SK-N-SH (cell line): Measurements from ENCODE around the gene PBX1. TPM values are rescaled to one million over a fixed set of nuclear protein-coding genes. Genes with fewer than 3 reads are reported as not detected.

Experiments
- CTCF ChIA-PET: fragments of 300-600, 350-600 bp; formaldehyde crosslinking; extraction: SDS; loops from one replicate; lab custom pipeline; 2021; lab: Yijun Ruan, JAX
- POLR2A ChIA-PET: fragments of 350-600 bp; sonication (Branson Sonifier 250); formaldehyde crosslinking; extraction: SDS; loops from one replicate; lab custom pipeline; 2020; ENCODE audit warnings: antibody characterized with exemption, inconsistent platforms; lab: Yijun Ruan, JAX
- DNase-seq: peaks from one replicate; pipeline ENCODE4 v3.0.0; 2012
- H2AFZ ChIP-seq: fragments of 200-600 bp; sonication (generic); 2 replicates; pipeline ENCODE4 v1.8.1; 2016; ENCODE audit warnings: antibody characterized with exemption, mild to moderate bottlenecking, low read depth
- H3F3A ChIP-seq: fragments of 200-600 bp; sonication (generic); replicated peaks from 2 replicates; pipeline ENCODE3; 2016; ENCODE audit warnings: antibody characterized with exemption, mild to moderate bottlenecking; ENCODE audit not compliant: insufficient read depth
- H3K27ac ChIP-seq, 2 experiments: fragments of 200-500 bp in 1 of 2; fragments of 200-600 bp in 1 of 2; sonication (Bioruptor generic) in 1 of 2; sonication (generic), shearing (Covaris generic) in 1 of 2; 2 replicates each; pipeline versions ENCODE4 v1.5.1 to v1.6.1; 2014 to 2016; ENCODE audit warnings: low read depth in 2 of 2, inconsistent platforms in 1 of 2, low read length in 1 of 2, mild to moderate bottlenecking in 1 of 2, mixed read lengths in 1 of 2
- H3K27me3 ChIP-seq: fragments of 200-600 bp; sonication (generic), shearing (Covaris generic); 2 replicates; pipeline ENCODE4 v1.6.1; 2016; ENCODE audit warnings: mixed run types; ENCODE audit not compliant: insufficient read depth
- H3K36me3 ChIP-seq, 2 experiments: fragments of 200-500 bp in 1 of 2; fragments of 200-600 bp in 1 of 2; sonication (Bioruptor generic) in 1 of 2; sonication (generic) in 1 of 2; replicated peaks in 1 of 2; 2 replicates each; pipeline versions ENCODE3 to v1.5.1; 2014 to 2016; ENCODE audit warnings: low read length in 1 of 2, mild to moderate bottlenecking in 1 of 2; ENCODE audit not compliant: insufficient read depth in 2 of 2, control insufficient read depth in 1 of 2
- H3K4me1 ChIP-seq, 2 experiments: fragments of 200-500 bp in 1 of 2; fragments of 200-600 bp in 1 of 2; sonication (Bioruptor generic) in 1 of 2; sonication (generic), shearing (Covaris generic) in 1 of 2; 2 replicates each; pipeline versions ENCODE4 v1.5.1 to v1.6.1; 2014 to 2016; ENCODE audit warnings: low read depth in 1 of 2, low read length in 1 of 2, mixed run types in 1 of 2; ENCODE audit not compliant: insufficient read depth in 2 of 2, control insufficient read depth in 1 of 2
- H3K4me2 ChIP-seq: fragments of 200-600 bp; sonication (generic), shearing (Covaris generic); 2 replicates; pipeline ENCODE4 v1.6.1; 2017; ENCODE audit warnings: mixed run types
- H3K4me3 ChIP-seq, 2 experiments: fragments of 200-500 bp in 1 of 2; fragments of 200-600 bp in 1 of 2; sonication (Bioruptor generic) in 1 of 2; sonication (generic), shearing (Covaris generic) in 1 of 2; 2 replicates each; pipeline versions ENCODE4 v1.5.1 to v1.8.1; 2014 to 2016; ENCODE audit warnings: low read depth in 2 of 2, inconsistent platforms in 1 of 2, low read length in 1 of 2, mild to moderate bottlenecking in 1 of 2, mixed read lengths in 1 of 2, moderate library complexity in 1 of 2
- H3K79me2 ChIP-seq: fragments of 200-600 bp; sonication (generic); 2 replicates; pipeline ENCODE4 v1.8.1; 2017; ENCODE audit warnings: mild to moderate bottlenecking; ENCODE audit not compliant: insufficient read depth
- H3K9ac ChIP-seq: fragments of 200-600 bp; sonication (generic); 2 replicates; pipeline ENCODE4 v1.6.1; 2017; ENCODE audit warnings: mixed run types
- H3K9me2 ChIP-seq: fragments of 200-600 bp; sonication (generic); 2 replicates; pipeline ENCODE4 v1.6.1; 2017; ENCODE audit warnings: mixed run types
- H3K9me3 ChIP-seq: fragments of 200-600 bp; sonication (generic); 2 replicates; pipeline ENCODE4 v1.6.1; 2017; ENCODE audit warnings: mixed run types, mild to moderate bottlenecking, moderate library complexity
- H4K20me1 ChIP-seq: fragments of 200-600 bp; sonication (generic); 2 replicates; pipeline ENCODE4 v1.6.1; 2017; ENCODE audit warnings: mild to moderate bottlenecking, mixed run types; ENCODE audit not compliant: insufficient read depth
- CTCF ChIP-seq: fragments of 200-600 bp; sonication (generic); IDR thresholded peaks from 2 replicates; pipeline ENCODE4 v1.6.1; 2017; ENCODE audit warnings: antibody characterized with exemption, mild to moderate bottlenecking, moderate library complexity
- ELF1 ChIP-seq: IDR thresholded peaks from 2 replicates; pipeline ENCODE4 v1.4.0; 2012
- EZH2phosphoT487 ChIP-seq: fragments of 200-600 bp; sonication (generic); IDR thresholded peaks from 2 replicates; pipeline ENCODE4 v1.6.1; 2017; ENCODE audit warnings: low read depth, mixed run types, mild to moderate bottlenecking, antibody characterized with exemption, moderate library complexity, borderline replicate concordance
- GATA2 ChIP-seq: sonication (generic); formaldehyde crosslinking; IDR thresholded peaks from 2 replicates; pipeline ENCODE4 v1.5.0; 2020; ENCODE audit warnings: mild to moderate bottlenecking, missing genetic modification reagents
- IRF3 ChIP-seq: fragments of 150-350 bp; IDR thresholded peaks from 2 replicates; pipeline ENCODE4 v1.6.1; 2016; ENCODE audit warnings: mild to moderate bottlenecking, low read depth, low read length
- MAX ChIP-seq: IDR thresholded peaks from 2 replicates; pipeline ENCODE4 v1.4.0; 2012; ENCODE audit warnings: low read depth
- MEF2A ChIP-seq: IDR thresholded peaks from 2 replicates; pipeline ENCODE4 v1.4.0; 2012; ENCODE audit warnings: low read depth, borderline replicate concordance
- MXI1 ChIP-seq: IDR thresholded peaks from 2 replicates; pipeline ENCODE4 v1.6.1; 2012; ENCODE audit warnings: mild to moderate bottlenecking, low read depth, low read length, improper control_type of control experiment
- NFIC ChIP-seq: IDR thresholded peaks from 2 replicates; pipeline ENCODE4 v1.4.0; 2012; ENCODE audit warnings: borderline replicate concordance
- RAD21 ChIP-seq: IDR thresholded peaks from 2 replicates; pipeline ENCODE4 v1.6.1; 2012; ENCODE audit warnings: mild to moderate bottlenecking, low read length
- RCOR1 ChIP-seq: fragments of 150-350 bp; IDR thresholded peaks from 2 replicates; pipeline ENCODE4 v1.6.1; 2017; ENCODE audit warnings: antibody characterized with exemption, low read length
- RXRA ChIP-seq: IDR thresholded peaks from 2 replicates; pipeline ENCODE4 v1.4.0; 2012; ENCODE audit warnings: low read depth, mild to moderate bottlenecking, borderline replicate concordance
- SMC3 ChIP-seq: IDR thresholded peaks from 2 replicates; pipeline ENCODE4 v1.6.1; 2012; ENCODE audit warnings: low read depth, low read length, improper control_type of control experiment
- TAF1 ChIP-seq: IDR thresholded peaks from 2 replicates; pipeline ENCODE4 v1.6.1; 2012; ENCODE audit warnings: low read depth, mild to moderate bottlenecking, low read length, moderate library complexity, borderline replicate concordance
- USF1 ChIP-seq: IDR thresholded peaks from 2 replicates; pipeline ENCODE4 v1.4.0; 2012; ENCODE audit warnings: low read depth, borderline replicate concordance
- YY1 ChIP-seq: IDR thresholded peaks from 2 replicates; pipeline ENCODE4 v1.4.0; 2012; ENCODE audit warnings: low read depth, mild to moderate bottlenecking
- WGBS: methylation state at CpG from one replicate; pipeline ENCODE4 v1.1.6; 2017; ENCODE audit warnings: low lambda C conversion rate; 5-methylcytosine and 5-hydroxymethylcytosine counted together
- polyA plus RNA-seq, 3 experiments: library from polyadenylated mRNA; depleted of rRNA; stranded (reverse); fragments of >200 nt; gene quantifications; 2 replicates each; pipeline ENCODE4 v1.2.3, GENCODE V29; 2012

Gene PBX1
- polyA plus RNA-seq, 1 of the 3 experiments (the other 2 are of a cell fraction) = 27.0 TPM

- TF ChIP-seq MXI1 = peak; percentile 22; the same call in 1 of the 2 replicates
- no peak for TF ChIP-seq IRF3
- no peak for TF ChIP-seq YY1
- peak; percentile 74 for TF ChIP-seq TAF1
- TF ChIP-seq GATA2 (CRISPR knock-in tag) = no peak
- no peak for TF ChIP-seq EZH2phosphoT487
- TF ChIP-seq ELF1 = no peak
- TF ChIP-seq MAX = no peak; the same call in 1 of the 2 replicates
- TF ChIP-seq NFIC = no peak
- TF ChIP-seq RXRA = no peak
- no peak for TF ChIP-seq MEF2A
- TF ChIP-seq RCOR1 = no peak
Measured at GRCh38 chr1:164558461-164559341, at the start of gene PBX1 (continued).

DNA sequence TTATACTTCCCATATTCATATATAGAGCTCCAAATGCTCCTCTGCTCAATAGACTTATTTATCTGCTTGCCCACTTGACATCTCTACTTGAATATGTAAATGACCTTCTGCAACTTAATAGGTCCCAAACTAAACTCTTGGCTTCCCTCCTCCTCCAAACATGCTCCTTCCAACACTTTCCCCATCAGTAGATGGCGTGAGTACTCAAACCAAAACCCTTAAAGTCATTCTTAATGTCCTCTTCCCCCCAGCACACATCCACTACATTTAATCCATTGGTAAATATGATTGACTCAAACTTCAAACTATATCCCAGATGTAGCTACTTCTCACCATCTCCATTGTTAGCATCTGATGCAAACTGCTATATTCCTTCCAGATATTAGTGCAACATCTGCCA lies 48.5 kb upstream of the PBX1 start:
- CTCF ChIA-PET = interaction anchor here (0.8 kb wide), 1 partner anchor 14 kb away, joined by 3 read pairs; no protein-coding TSS in a partner anchor

More for the DNA sequence above, 48.5 kb upstream of the PBX1 start:
- peak; percentile 26; the same call in 1 of the 2 replicates for TF ChIP-seq SMC3
- TF ChIP-seq RAD21 = peak; percentile 28
- TF ChIP-seq USF1 = no peak
- TF ChIP-seq CTCF = peak; percentile 23
- Histone ChIP-seq H3K27me3 (no peaks in the 10 kb centered on the region; the same call in 1 of the 2 replicates), H4K20me1 (no peaks in the 10 kb centered on the region), H3K36me3 (no peaks in the 10 kb centered on the region), H3F3A (no peaks in the 10 kb centered on the region), H3K9ac (no peak overlapping the region), H3K9me3 (no peaks in the 10 kb centered on the region), H3K4me1 (no peaks in the 10 kb centered on the region), H3K4me3 (no peak overlapping the region), H2AFZ (no peak overlapping the region), H3K9me2 (no peaks in the 10 kb centered on the region), H3K27ac (no peak overlapping the region), H3K79me2 (no peaks in the 10 kb centered on the region), H3K4me2 (no peak overlapping the region)
- POLR2A ChIA-PET = no interaction called here
- WGBS = 30% methylated on average over 1 of the region's 1 CpG
- no peak for DNase-seq
